Memory B cell (primary cell): ENCODE data around the gene ATP6V1A.

Source experiments
- ATAC-seq: fragments of 150-1000 bp; cut with Tn5 transposase; 2 replicates; pipeline ENCODE4 v1.10.0; 2021; ENCODE audit warnings: low read depth, mild to moderate bottlenecking, moderate library complexity
- DNase-seq, 2 donors: peaks; one replicate each; pipeline ENCODE4 v3.0.0; 2022; ENCODE audit warnings: low spot score in 2 of 2
- H3K27ac Mint-ChIP-seq: one replicate; pipeline ENCODE4 v1.8.0; 2022; ENCODE audit warnings: mild to moderate bottlenecking, moderate library complexity, mixed read lengths
- H3K27me3 Mint-ChIP-seq: one replicate; pipeline ENCODE4 v1.8.0; 2022; ENCODE audit warnings: mixed read lengths
- H3K36me3 Mint-ChIP-seq: one replicate; pipeline ENCODE4 v1.8.0; 2022; ENCODE audit warnings: mild to moderate bottlenecking, mixed read lengths
- H3K4me1 Mint-ChIP-seq: one replicate; pipeline ENCODE4 v1.8.0; 2022; ENCODE audit warnings: mixed read lengths
- H3K4me3 Mint-ChIP-seq: one replicate; pipeline ENCODE4 v1.8.0; 2022; ENCODE audit warnings: mild to moderate bottlenecking, moderate library complexity, mixed read lengths
- H3K9me3 Mint-ChIP-seq: one replicate; pipeline ENCODE4 v1.8.0; 2022; ENCODE audit warnings: mixed read lengths

Gene ATP6V1A

DNA sequence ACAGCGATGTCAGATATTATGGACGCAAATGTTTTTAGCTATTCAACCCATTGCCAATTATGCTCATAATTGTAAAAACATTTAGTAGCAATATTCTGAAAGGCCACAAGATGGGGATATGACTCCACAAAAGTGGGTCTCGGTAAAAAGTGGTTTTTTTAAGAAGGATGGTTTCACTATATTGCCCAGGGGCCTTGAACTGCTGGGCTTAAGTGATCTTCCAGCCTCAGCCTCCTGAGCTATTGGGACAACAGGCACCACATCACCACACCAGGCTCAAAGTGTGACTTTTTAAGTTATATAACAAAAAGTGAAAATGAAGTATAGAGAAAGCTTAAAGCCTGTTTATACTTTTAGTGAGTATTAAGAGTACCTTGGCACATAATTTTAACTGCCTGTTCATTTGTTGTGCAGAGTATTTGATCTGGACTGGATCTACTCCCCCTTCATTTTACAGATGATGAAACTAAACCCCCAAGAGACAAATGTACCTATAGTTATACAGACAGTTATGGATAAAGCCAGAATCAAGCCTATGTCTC is 10.2 kb upstream of the ATP6V1A start:
- Mint-ChIP-seq H3K36me3 (peaks cover 4% of the 10 kb centered on the region), H3K4me3 (no peak overlapping the region), H3K4me1 (peaks cover 33% of the 10 kb centered on the region), H3K9me3 (no peaks in the 10 kb centered on the region), H3K27me3 (no peaks in the 10 kb centered on the region), H3K27ac (peak overlapping the region; percentile 90)
- DNase-seq: peak; percentile 22 to 61
- ATAC-seq: peak; percentile 87

GRCh38 chr3:113741086-113741485 is 5.7 kb upstream of the ATP6V1A start:
- no peak for ATAC-seq
- Mint-ChIP-seq H3K27ac (peak overlapping the region; percentile 69), H3K4me1 (peaks cover 49% of the 10 kb centered on the region), H3K27me3 (no peaks in the 10 kb centered on the region), H3K36me3 (peaks cover 4% of the 10 kb centered on the region), H3K4me3 (no peak overlapping the region), H3K9me3 (no peaks in the 10 kb centered on the region)
- DNase-seq: no peak

GRCh38 chr3:113741620-113742019 is 5.2 kb upstream of the ATP6V1A start:
- Mint-ChIP-seq H3K27ac (no peak overlapping the region), H3K9me3 (no peaks in the 10 kb centered on the region), H3K36me3 (peaks cover 4% of the 10 kb centered on the region), H3K27me3 (no peaks in the 10 kb centered on the region), H3K4me3 (no peak overlapping the region), H3K4me1 (peaks cover 49% of the 10 kb centered on the region)
- no peak for ATAC-seq
- DNase-seq: no peak

- Mint-ChIP-seq H3K4me1 (peaks cover 47% of the 10 kb centered on the region), H3K36me3 (peaks cover 4% of the 10 kb centered on the region), H3K4me3 (peak overlapping the region; percentile 96), H3K27ac (peak overlapping the region; percentile 92), H3K9me3 (no peaks in the 10 kb centered on the region), H3K27me3 (no peaks in the 10 kb centered on the region)
- DNase-seq (no peak), ATAC-seq (no peak)
These were observed 3.7 kb upstream of the ATP6V1A start for GRCh38 chr3:113743006-113743630.

- peaks cover 2% of the 10 kb centered on the region for H3K36me3 Mint-ChIP-seq
- peak overlapping the region; percentile 96 for H3K4me3 Mint-ChIP-seq
- DNase-seq (peak; percentile 75), ATAC-seq (peak; percentile 63)
- no peaks in the 10 kb centered on the region for H3K27me3 Mint-ChIP-seq
- no peaks in the 10 kb centered on the region for H3K9me3 Mint-ChIP-seq
- H3K4me1 Mint-ChIP-seq: peaks cover 52% of the 10 kb centered on the region
- peak overlapping the region; percentile 100 for H3K27ac Mint-ChIP-seq
These were observed 1.7 kb upstream of the ATP6V1A start for GRCh38 chr3:113744941-113745755.

DNA sequence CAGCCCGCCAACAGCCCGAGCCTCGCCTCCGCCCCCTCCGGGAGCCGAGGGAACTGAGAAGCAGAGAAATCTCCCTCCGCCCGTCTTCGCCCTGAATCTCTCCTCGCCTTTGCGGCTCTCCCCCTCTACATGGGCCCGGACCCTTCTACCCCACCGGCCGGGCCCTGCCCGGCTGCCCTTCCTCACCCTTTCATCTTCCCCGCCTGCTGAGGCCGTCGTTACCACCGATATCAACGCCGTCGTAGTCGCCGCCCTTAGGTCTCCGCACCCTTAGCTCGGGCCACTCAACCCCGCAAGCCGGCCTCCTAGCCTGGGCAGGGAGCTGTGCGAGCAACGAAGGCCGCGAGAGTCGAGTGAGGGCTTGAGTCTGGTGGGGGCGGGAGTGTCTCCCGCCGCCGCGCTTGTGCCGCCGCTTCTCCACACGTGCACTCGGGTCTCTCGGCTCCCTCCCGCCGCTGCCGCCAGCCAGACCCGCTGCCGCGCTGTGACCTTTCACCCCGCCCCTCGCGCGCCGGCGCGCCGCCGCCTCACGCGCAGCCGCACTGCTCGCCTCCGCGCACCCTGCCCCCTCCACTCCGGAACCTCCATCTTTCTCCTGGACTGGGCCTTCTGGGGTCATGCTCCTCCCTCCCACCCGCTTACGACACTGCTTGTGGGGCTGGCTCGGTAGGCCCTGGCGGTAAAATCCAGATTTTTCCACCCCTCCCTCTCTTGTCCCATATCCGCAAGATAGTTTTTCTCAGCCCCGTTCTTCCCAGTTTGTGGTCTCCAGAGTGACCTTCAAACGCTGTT is 883 bp upstream of the ATP6V1A start, which contains the start of gene NAA50:
Gene NAA50 (minus strand): TSS at position 494 of the 792 bp plus-strand sequence. CDS start 300 bp downstream, at position 194.
- DNase-seq (peak; percentile 80 to 89), ATAC-seq (peak; percentile 68)
- peaks cover 2% of the 10 kb centered on the region for H3K36me3 Mint-ChIP-seq
- peak within 1 kb of the TSS; percentile 100 for H3K27ac Mint-ChIP-seq
- no peaks in the 10 kb centered on the region for H3K9me3 Mint-ChIP-seq
- H3K4me1 Mint-ChIP-seq: peaks cover 50% of the 10 kb centered on the region
- no peaks in the 10 kb centered on the region for H3K27me3 Mint-ChIP-seq
- peak within 1 kb of the TSS; percentile 96 for H3K4me3 Mint-ChIP-seq

DNA sequence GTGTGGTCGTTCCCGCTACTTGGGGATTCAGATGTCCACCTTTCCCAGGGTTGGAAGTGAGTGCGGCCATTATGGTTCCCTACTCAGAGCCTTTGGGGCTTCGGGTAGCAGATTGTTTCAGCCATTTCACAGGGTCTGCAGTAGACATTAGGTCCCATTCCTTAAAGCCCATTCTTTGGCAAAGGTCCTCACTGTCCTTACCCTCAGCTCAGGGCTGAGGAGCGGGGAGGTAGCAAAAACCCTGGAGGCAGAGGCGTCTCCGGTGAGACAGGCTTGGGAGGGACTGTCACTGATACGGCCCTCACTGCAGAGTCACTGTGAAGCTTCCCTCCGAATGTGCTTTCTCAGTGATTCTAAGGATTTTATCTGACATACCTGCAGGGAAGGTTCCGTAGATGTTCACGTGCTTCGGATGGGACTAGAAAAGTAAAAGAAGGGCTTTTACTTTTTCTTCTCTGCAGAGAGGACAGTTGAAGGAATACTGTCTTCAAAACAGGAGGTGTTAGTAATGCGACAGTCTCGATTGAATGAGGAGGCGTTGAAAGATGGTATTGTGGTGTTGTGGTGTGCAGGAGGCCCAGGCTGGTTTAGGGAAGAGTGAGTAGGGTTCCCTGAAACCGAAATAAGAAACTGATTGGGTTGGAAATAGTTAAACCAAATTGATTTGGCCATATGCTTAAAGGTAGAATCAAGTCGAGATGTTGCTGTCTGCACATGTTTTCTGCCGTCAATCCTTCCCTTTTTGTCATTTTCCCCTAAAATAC is 630 bp downstream of the ATP6V1A start:
- no peak for DNase-seq
- Mint-ChIP-seq H3K4me1 (peaks cover 41% of the 10 kb centered on the region), H3K36me3 (no peaks in the 10 kb centered on the region), H3K27ac (peak overlapping the region; percentile 100), H3K9me3 (no peaks in the 10 kb centered on the region), H3K27me3 (no peaks in the 10 kb centered on the region), H3K4me3 (peak overlapping the region; percentile 96)
- ATAC-seq: no peak

DNA sequence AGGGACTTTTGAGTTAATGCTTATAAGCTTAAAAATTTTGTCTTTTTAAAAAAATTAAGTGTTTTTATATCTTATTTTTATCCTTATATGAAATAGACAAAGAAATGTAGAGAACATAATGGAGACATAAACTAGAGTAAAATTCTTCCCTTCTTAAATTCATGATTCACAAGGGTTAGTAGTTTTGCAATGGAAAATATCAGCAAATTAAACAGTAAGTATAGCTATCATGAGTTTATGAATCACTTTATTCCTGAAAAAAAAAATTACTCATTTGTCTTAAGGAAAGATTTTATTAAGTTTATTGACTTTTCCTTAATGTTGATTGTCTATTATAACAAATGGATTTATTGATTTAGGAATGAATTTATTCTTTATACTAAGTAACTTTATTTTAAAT is 4.3 kb downstream of the ATP6V1A start:
- no peak for ATAC-seq
- peaks cover 2% of the 10 kb centered on the region for H3K36me3 Mint-ChIP-seq
- H3K9me3 Mint-ChIP-seq: no peaks in the 10 kb centered on the region
- no peaks in the 10 kb centered on the region for H3K27me3 Mint-ChIP-seq
- DNase-seq: no peak
- peaks cover 24% of the 10 kb centered on the region for H3K4me1 Mint-ChIP-seq
- no peak overlapping the region for H3K27ac Mint-ChIP-seq
- no peak overlapping the region for H3K4me3 Mint-ChIP-seq

GRCh38 chr3:113753376-113753985 is 6.6 kb downstream of the ATP6V1A start:
- no peak overlapping the region for H3K4me3 Mint-ChIP-seq
- H3K27ac Mint-ChIP-seq: peak overlapping the region; percentile 65
- DNase-seq (no peak), ATAC-seq (no peak)
- peaks cover 3% of the 10 kb centered on the region for H3K9me3 Mint-ChIP-seq
- H3K36me3 Mint-ChIP-seq: peaks cover 7% of the 10 kb centered on the region
- peaks cover 17% of the 10 kb centered on the region for H3K4me1 Mint-ChIP-seq
- H3K27me3 Mint-ChIP-seq: no peaks in the 10 kb centered on the region

DNA sequence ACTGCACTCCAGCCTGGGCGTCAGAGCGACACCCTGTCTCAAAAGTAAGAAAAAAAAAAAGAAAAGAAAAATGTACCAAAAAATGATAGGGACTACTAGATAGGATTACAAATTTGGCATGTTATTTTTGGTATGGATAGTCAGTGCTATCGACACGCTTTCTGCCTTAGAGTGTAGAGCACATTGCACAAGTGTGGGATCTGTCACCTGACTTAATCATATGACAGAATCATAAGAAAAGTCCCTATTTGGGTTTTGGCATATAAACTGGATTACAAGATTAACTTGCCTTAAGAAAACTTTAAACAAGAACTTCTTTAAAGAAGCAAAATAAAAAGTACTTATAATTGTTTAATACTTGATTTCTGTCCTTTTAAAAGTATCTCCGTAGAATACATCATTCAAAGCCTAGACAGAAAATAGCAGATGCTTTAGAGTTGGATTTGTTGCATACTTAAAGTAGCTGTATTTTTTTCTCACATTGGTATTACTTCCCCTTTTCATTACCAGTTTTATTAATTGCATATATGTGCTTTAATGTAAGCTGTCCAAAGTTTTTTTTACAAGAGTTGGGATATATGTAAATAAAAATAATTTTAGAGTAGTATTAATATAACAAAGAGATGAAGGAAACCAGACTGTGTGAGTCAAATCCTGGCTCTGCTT is 7.8 kb downstream of the ATP6V1A start:
- ATAC-seq: peak; percentile 92
- H3K9me3 Mint-ChIP-seq: peaks cover 3% of the 10 kb centered on the region

GRCh38 chr3:113758389-113759024 is 11.7 kb downstream of the ATP6V1A start:
- H3K4me1 Mint-ChIP-seq: peaks cover 6% of the 10 kb centered on the region
- DNase-seq: no peak

More for the DNA sequence above, 7.8 kb downstream of the ATP6V1A start:
- peaks cover 11% of the 10 kb centered on the region for H3K36me3 Mint-ChIP-seq
- H3K27me3 Mint-ChIP-seq: no peaks in the 10 kb centered on the region
- DNase-seq: no peak
- no peak overlapping the region for H3K4me3 Mint-ChIP-seq
- H3K4me1 Mint-ChIP-seq: peaks cover 8% of the 10 kb centered on the region
- H3K27ac Mint-ChIP-seq: peak overlapping the region; percentile 65

GRCh38 chr3:113764698-113765097 is 17.9 kb downstream of the ATP6V1A start:
- H3K4me1 Mint-ChIP-seq: peaks cover 7% of the 10 kb centered on the region
- no peaks in the 10 kb centered on the region for H3K27me3 Mint-ChIP-seq
- H3K4me3 Mint-ChIP-seq: no peak overlapping the region
- ATAC-seq (no peak), DNase-seq (no peak)
- no peak overlapping the region for H3K27ac Mint-ChIP-seq
- H3K9me3 Mint-ChIP-seq: no peaks in the 10 kb centered on the region
- peaks cover 2% of the 10 kb centered on the region for H3K36me3 Mint-ChIP-seq

More at GRCh38 chr3:113758389-113759024, 11.7 kb downstream of the ATP6V1A start:
- no peak overlapping the region for H3K4me3 Mint-ChIP-seq
- H3K9me3 Mint-ChIP-seq: peaks cover 3% of the 10 kb centered on the region
- ATAC-seq: no peak
- H3K27me3 Mint-ChIP-seq: no peaks in the 10 kb centered on the region
- H3K36me3 Mint-ChIP-seq: peaks cover 9% of the 10 kb centered on the region
- peak overlapping the region; percentile 6 for H3K27ac Mint-ChIP-seq
